WI38 (cell line): Measurements from ENCODE around the gene ABCD4.

ENCODE experiments used
- H3K4me3 ChIP-seq: 2 replicates; pipeline ENCODE4 v1.5.1; 2011; ENCODE audit warnings: low read depth, mild to moderate bottlenecking, control low read depth, low read length
- CTCF ChIP-seq: IDR thresholded peaks from 2 replicates; pipeline ENCODE4 v1.5.1; 2012; ENCODE audit warnings: low read depth, mild to moderate bottlenecking, control low read depth, low read length

ABCD4 gene

GRCh38 chr14:74248017-74248416 is 54.7 kb downstream of the ABCD4 start:
- TF ChIP-seq CTCF: no peak
- no peak overlapping the region for H3K4me3 ChIP-seq

- H3K4me3 ChIP-seq: no peak overlapping the region
- no peak for TF ChIP-seq CTCF
Observed at GRCh38 chr14:74246542-74246941, 56.2 kb downstream of the ABCD4 start.

- no peak for TF ChIP-seq CTCF
Observed at GRCh38 chr14:74245292-74245691, 57.4 kb downstream of the ABCD4 start.

GRCh38 chr14:74244115-74244514 is 58.6 kb downstream of the ABCD4 start:
- H3K4me3 ChIP-seq: no peak overlapping the region
- no peak for TF ChIP-seq CTCF

More at GRCh38 chr14:74245292-74245691, 57.4 kb downstream of the ABCD4 start:
- H3K4me3 ChIP-seq: no peak overlapping the region

DNA sequence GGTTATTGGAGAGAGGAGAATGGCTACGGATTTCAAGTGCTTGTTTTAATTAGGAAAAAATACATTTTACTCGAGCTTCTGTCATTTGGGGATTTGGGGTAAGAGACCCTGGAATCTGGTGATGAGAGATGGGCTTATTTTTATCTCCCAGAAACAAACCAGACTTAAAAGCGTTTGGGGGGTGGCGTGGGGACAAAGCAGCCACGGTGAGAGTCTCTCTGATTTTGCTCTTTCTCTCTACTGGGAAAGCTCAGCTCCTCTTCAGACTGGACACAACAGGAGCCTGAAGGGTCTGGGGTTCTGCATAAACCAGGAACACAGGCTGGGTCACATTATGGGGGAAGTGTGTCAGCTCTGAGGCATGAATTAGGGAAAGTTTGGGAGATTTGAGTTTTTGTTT is 59.7 kb downstream of the ABCD4 start:
- no peak overlapping the region for H3K4me3 ChIP-seq
- no peak for TF ChIP-seq CTCF

DNA sequence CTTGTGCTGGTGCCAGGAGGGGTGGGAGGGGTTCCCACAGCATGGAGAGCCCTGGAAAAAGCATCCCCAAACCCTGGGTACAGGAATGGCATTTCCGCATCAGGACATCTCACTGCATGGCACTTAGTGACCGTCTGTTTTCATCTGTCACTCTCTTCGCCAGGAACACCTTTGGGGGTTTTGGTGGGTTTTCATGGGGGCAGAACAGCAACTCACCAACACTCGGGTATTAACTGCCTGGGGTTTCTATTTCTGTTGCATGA is 60.0 kb downstream of the ABCD4 start:
- H3K4me3 ChIP-seq: no peak overlapping the region
- no peak for TF ChIP-seq CTCF

DNA sequence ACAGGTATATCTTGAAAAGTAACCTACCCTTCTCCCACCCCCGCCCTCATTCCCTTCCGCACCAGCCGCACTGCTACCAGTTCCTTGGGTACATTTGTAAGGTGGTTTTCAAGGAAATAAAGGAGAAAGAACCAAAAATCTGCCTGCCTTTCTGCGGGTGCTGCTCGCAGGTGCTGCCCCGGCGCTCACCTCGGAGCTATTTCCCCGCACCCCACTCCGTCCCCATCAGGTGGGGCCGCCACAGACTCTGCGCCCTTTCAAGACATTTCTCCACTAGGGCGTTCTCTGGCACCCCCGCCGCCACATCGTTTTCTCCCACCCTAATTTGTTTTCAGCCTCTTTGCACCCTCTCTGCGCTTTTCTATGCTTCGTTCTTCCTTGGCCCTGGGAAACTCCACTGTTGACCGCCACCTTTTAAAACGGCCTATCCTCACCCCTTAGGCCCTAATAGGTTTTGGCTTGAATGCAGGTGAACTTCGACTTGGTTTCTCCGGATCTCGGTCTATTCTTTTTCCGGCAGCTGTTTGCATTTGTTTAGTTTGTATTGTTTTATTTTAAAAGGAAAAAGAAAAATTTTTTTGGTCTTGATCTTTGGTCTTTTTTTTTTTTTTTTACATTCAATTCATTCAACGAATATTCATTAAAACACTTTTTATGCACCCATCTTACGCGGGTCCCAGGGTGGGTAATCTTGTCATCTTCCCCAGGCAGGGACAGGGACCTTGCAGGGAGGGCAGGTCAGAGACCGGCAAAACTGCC is 60.5 kb downstream of the ABCD4 start:
- H3K4me3 ChIP-seq: no peak overlapping the region
- no peak for TF ChIP-seq CTCF
